A204.1 (cell line): ENCODE measurements around the gene RHBDF1.

Experiments used
- FAIRE-seq: peaks from 2 replicates; lab custom pipeline; 2012; peaks lifted over from hg19 to GRCh38; lab: Jason Lieb, UNC

Gene RHBDF1

GRCh38 chr16:92431-93339 is 20.3 kb upstream of the RHBDF1 start:
- no peak for FAIRE-seq

GRCh38 chr16:91484-91883 is 19.1 kb upstream of the RHBDF1 start:
- FAIRE-seq, result no peak

GRCh38 chr16:89391-90302 is 17.2 kb upstream of the RHBDF1 start:
- no peak for FAIRE-seq

GRCh38 chr16:88613-89012 is 16.2 kb upstream of the RHBDF1 start:
- no peak for FAIRE-seq

- no peak for FAIRE-seq
Observed at GRCh38 chr16:86483-86952, 14.1 kb upstream of the RHBDF1 start.

GRCh38 chr16:85865-86264 is 13.4 kb upstream of the RHBDF1 start:
- FAIRE-seq, result no peak

- no peak for FAIRE-seq
Observed at GRCh38 chr16:85407-85782, 13.0 kb upstream of the RHBDF1 start.

- FAIRE-seq, result no peak
Observed at GRCh38 chr16:84718-85406, 12.4 kb upstream of the RHBDF1 start.

- FAIRE-seq, result no peak
Observed at GRCh38 chr16:83781-84615, 11.6 kb upstream of the RHBDF1 start.

- no peak for FAIRE-seq
Observed at GRCh38 chr16:83060-83603, 10.7 kb upstream of the RHBDF1 start.

GRCh38 chr16:79151-80054 is 7.0 kb upstream of the RHBDF1 start:
- FAIRE-seq, result no peak

GRCh38 chr16:78444-79150 is 6.2 kb upstream of the RHBDF1 start:
- FAIRE-seq, result no peak

GRCh38 chr16:77807-78443 is 5.5 kb upstream of the RHBDF1 start, which contains the start of gene MPG:
Gene MPG, plus strand, starts transcription at chr16:78225. Its CDS starts 85 bp downstream, at chr16:78310.
- no peak for FAIRE-seq

GRCh38 chr16:77273-77806 is 4.9 kb upstream of the RHBDF1 start:
- no peak for FAIRE-seq

- no peak for FAIRE-seq
Observed at GRCh38 chr16:76535-77272, 4.3 kb upstream of the RHBDF1 start.

GRCh38 chr16:75580-76501 is 3.4 kb upstream of the RHBDF1 start:
- no peak for FAIRE-seq
